ENCODE data around the gene PTPRN2. TPM values are rescaled to one million over a fixed set of nuclear protein-coding genes. Genes with fewer than 3 reads are reported as not detected.

PTPRN2 gene
- total and polyA plus RNA-seq, 2 of the 8 experiments (the other 6 are each of a cell fraction or from before 2014, with no cell fraction given) = 2.6 to 4.5 TPM

GRCh38 chr7:158475036-158475678 is 112.5 kb downstream of the PTPRN2 start (continued):
- no peak for TF ChIP-seq SIN3A (conservative IDR thresholded peaks at IDR 0.05 in 1 of 2, IDR thresholded peaks at IDR 0.05 in 1 of 2; ENCODE audit: low read depth in 1 of 2, low read length in 2 of 2)

All from H1 (cell line).